ENCODE data around the gene ENHO. TPM values are rescaled to one million over a fixed set of nuclear protein-coding genes. Genes with fewer than 3 reads are reported as not detected.
"Not testable (repeated sequence)": the region's sequence is repeated elsewhere in the genome, so short reads cannot be mapped to it uniquely, and the experiment has no call there.

The ENHO gene
- total RNA-seq, 2 experiments from 2014 or later, result not detected

GRCh38 chr9:34491596-34491995, 31.2 kb downstream of the ENHO start:
- CTCF ChIA-PET, result no interaction called here
- no peak overlapping the region for H3K4me3 Mint-ChIP-seq
- no peaks in the 10 kb centered on the region for H3K9me3 Mint-ChIP-seq
- H3K36me3 Mint-ChIP-seq (ENCODE audit: low read depth), result no peaks in the 10 kb centered on the region
- no peak for DNase-seq
- no peaks in the 10 kb centered on the region for H3K4me1 Mint-ChIP-seq
- H3K27me3 Mint-ChIP-seq, result peaks cover 16% of the 10 kb centered on the region
- POLR2A ChIA-PET, result no interaction called here
- H3K27ac Mint-ChIP-seq, result no peak overlapping the region

DNA sequence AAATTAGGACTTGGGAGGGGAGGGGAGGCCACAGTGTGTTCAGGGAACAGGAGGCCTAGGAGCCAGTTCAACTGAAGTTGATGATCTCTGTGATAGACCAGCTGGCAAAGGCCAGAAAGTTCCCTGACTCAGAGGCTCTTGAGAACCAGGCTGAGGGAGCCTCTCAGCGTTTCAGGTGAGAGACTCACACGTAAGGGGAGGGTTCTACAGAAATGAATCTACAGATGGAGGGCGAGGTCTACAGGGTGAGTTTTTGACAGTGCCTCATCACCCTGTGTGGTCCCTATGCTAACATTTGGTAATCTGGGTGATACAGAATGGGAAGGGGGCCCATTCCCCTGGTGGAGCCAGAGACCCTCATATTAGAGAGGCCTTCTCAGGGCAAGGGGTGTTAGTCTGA, 32.0 kb downstream of the ENHO start:
- ChIA-PET CTCF (interaction anchor here (0.8 to 1.1 kb wide), 2 partner anchors 10 to 87 kb away, joined by 3 to 4 read pairs; no protein-coding TSS in a partner anchor), POLR2A (no interaction called here)
- DNase-seq, result no peak
- Mint-ChIP-seq H3K27me3 (peaks cover 16% of the 10 kb centered on the region), H3K9me3 (no peaks in the 10 kb centered on the region), H3K4me1 (no peaks in the 10 kb centered on the region), H3K4me3 (no peak overlapping the region), H3K36me3 (ENCODE audit: low read depth) (no peaks in the 10 kb centered on the region), H3K27ac (no peak overlapping the region)

DNA sequence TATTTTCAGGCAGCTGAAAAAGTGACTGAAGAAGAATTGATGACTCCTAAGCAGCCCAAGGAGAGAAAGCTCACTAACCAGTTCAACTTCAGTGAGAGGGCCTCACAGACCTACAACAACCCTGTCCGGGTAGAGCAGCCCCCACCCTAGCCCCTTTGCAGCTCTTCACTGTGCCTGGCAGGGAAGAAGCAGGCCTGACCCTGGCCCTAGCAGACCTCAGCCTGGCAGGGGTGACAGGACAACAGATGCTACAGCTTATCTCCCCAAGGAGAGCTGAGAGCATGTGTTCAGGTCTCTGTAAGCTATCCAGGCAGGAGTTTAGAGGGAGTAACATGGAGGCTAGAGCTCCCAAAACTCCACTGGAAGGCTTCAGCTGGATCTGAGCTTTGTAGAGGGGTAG, 32.4 kb downstream of the ENHO start:
- ChIA-PET POLR2A (no interaction called here), CTCF (interaction anchor here (0.8 to 1.1 kb wide), 2 partner anchors 10 to 87 kb away, joined by 3 to 4 read pairs; no protein-coding TSS in a partner anchor)
- no peak overlapping the region for H3K27ac Mint-ChIP-seq
- no peaks in the 10 kb centered on the region for H3K36me3 Mint-ChIP-seq (ENCODE audit: low read depth)
- no peak overlapping the region for H3K4me3 Mint-ChIP-seq
- DNase-seq, result no peak
- no peaks in the 10 kb centered on the region for H3K4me1 Mint-ChIP-seq
- peaks cover 20% of the 10 kb centered on the region for H3K27me3 Mint-ChIP-seq
- H3K9me3 Mint-ChIP-seq, result no peaks in the 10 kb centered on the region

GRCh38 chr9:34486572-34486971, 36.2 kb downstream of the ENHO start:
- CTCF ChIA-PET, result no interaction called here
- Mint-ChIP-seq H3K4me1 (no peaks in the 10 kb centered on the region), H3K27me3 (peaks cover 22% of the 10 kb centered on the region), H3K9me3 (no peaks in the 10 kb centered on the region), H3K27ac (no peak overlapping the region), H3K36me3 (ENCODE audit: low read depth) (no peaks in the 10 kb centered on the region), H3K4me3 (no peak overlapping the region)
- no peak for DNase-seq
- POLR2A ChIA-PET, result no interaction called here

DNA sequence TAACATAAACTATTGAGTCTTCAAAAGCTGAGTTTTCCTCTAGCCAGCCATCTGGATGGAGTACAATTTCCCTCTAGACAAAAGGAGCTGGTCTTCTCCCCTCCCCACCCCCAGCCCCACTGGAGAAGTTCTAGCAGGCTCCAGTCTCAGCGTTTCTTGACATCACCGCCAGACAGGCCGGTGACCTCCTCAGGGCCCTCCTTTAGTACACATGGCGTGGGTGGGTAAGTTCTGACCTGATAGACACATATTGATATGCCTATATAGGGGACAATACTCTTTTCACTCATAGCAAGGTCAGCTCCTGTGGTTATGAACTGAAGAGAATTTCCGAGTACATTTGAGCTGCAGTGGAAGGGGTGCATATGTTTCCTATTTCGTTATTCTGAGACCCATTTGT, 37.0 kb downstream of the ENHO start:
- no peak overlapping the region for H3K27ac Mint-ChIP-seq
- H3K9me3 Mint-ChIP-seq, result no peaks in the 10 kb centered on the region
- POLR2A ChIA-PET, result no interaction called here
- H3K4me3 Mint-ChIP-seq, result no peak overlapping the region
- no peak for DNase-seq
- H3K27me3 Mint-ChIP-seq, result peaks cover 22% of the 10 kb centered on the region
- H3K36me3 Mint-ChIP-seq (ENCODE audit: low read depth), result no peaks in the 10 kb centered on the region
- H3K4me1 Mint-ChIP-seq, result no peaks in the 10 kb centered on the region
- CTCF ChIA-PET, result no interaction called here

GRCh38 chr9:34484678-34485077, 38.1 kb downstream of the ENHO start:
- DNase-seq, result no peak
- no peaks in the 10 kb centered on the region for H3K36me3 Mint-ChIP-seq (ENCODE audit: low read depth)
- CTCF ChIA-PET, result interaction anchor here (0.5 kb wide), 1 partner anchor 27 kb away, joined by 3 read pairs; no protein-coding TSS in a partner anchor
- no peaks in the 10 kb centered on the region for H3K9me3 Mint-ChIP-seq
- POLR2A ChIA-PET, result no interaction called here
- H3K27ac Mint-ChIP-seq, result no peak overlapping the region
- H3K27me3 Mint-ChIP-seq, result peaks cover 22% of the 10 kb centered on the region
- no peaks in the 10 kb centered on the region for H3K4me1 Mint-ChIP-seq
- no peak overlapping the region for H3K4me3 Mint-ChIP-seq

GRCh38 chr9:34482746-34483145, 40.0 kb downstream of the ENHO start:
- peaks cover 11% of the 10 kb centered on the region for H3K27me3 Mint-ChIP-seq
- H3K9me3 Mint-ChIP-seq; DNase-seq; H3K27ac Mint-ChIP-seq; CTCF ChIA-PET; H3K4me3 Mint-ChIP-seq; H3K4me1 Mint-ChIP-seq; POLR2A ChIA-PET; H3K36me3 Mint-ChIP-seq (ENCODE audit: low read depth): not testable (repeated sequence)

GRCh38 chr9:34481620-34482019, 41.2 kb downstream of the ENHO start:
- POLR2A ChIA-PET, DNase-seq, CTCF ChIA-PET: not testable (repeated sequence)

DNA sequence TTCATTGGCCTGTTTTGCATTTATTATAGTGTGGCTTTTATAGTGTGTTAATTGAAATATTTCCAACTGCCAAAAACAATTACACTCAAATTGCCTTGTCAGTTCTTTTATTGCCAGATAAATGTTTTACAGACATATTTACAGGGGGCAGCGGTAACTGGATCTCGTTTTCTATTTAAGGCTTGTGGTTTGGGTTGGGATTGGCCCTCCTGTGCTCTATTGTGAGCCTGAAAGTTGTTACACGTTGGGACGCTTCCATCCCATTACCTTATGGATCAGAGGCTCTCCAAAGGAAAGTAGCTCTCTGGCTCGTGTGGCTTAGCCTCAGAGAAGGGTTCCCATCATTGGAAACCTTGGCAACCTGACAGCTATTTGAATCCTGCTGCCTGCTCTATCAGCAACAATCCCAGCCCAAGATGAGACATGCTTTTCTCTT, 43.3 kb downstream of the ENHO start:
- H3K27me3 Mint-ChIP-seq, result peaks cover 15% of the 10 kb centered on the region
- H3K4me3 Mint-ChIP-seq, result no peak overlapping the region
- ChIA-PET CTCF (interaction anchor here (1.2 to 1.3 kb wide), 2 partner anchors 16 to 27 kb away, joined by 3 to 4 read pairs; no protein-coding TSS in a partner anchor), POLR2A (no interaction called here)
- H3K9me3 Mint-ChIP-seq, result no peaks in the 10 kb centered on the region
- no peaks in the 10 kb centered on the region for H3K36me3 Mint-ChIP-seq (ENCODE audit: low read depth)
- H3K27ac Mint-ChIP-seq, result no peak overlapping the region
- peaks cover 3% of the 10 kb centered on the region for H3K4me1 Mint-ChIP-seq
- no peak for DNase-seq

More at GRCh38 chr9:34481620-34482019, 41.2 kb downstream of the ENHO start:
- not testable (repeated sequence) for H3K36me3 Mint-ChIP-seq (ENCODE audit: low read depth); H3K4me3 Mint-ChIP-seq; H3K4me1 Mint-ChIP-seq; H3K9me3 Mint-ChIP-seq; H3K27ac Mint-ChIP-seq
- peaks cover 13% of the 10 kb centered on the region for H3K27me3 Mint-ChIP-seq

GRCh38 chr9:34477541-34477940, 45.2 kb downstream of the ENHO start:
- CTCF ChIA-PET, result interaction anchor here (1.0 kb wide), 1 partner anchor 11 kb away, joined by 3 read pairs; no protein-coding TSS in a partner anchor

DNA sequence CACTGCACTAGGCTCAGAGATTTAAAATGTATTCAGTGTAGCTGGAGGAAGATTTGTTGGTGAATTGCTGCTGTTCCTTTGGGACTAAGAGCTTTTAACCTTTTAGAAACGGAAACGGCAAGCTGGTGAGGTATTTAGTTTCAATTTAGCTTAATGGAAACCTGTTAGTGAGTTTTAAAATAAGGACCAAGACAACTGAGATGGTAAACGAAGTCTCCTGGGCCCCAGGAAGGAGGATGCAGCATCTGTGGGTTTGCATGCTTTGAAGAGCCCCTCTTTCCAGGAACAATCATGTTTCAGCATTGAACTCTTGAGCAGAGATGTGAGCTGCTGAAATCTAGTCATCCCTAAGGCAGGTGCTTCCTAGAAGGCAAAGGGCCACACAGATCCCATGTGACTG, 47.7 kb downstream of the ENHO start:
- Mint-ChIP-seq H3K27ac (no peak overlapping the region), H3K4me1 (peaks cover 3% of the 10 kb centered on the region), H3K36me3 (ENCODE audit: low read depth) (no peaks in the 10 kb centered on the region), H3K27me3 (peaks cover 20% of the 10 kb centered on the region), H3K4me3 (no peak overlapping the region), H3K9me3 (no peaks in the 10 kb centered on the region)
- ChIA-PET CTCF (interaction anchor here (0.8 kb wide), 1 partner anchor 24 kb away, joined by 3 read pairs; no protein-coding TSS in a partner anchor), POLR2A (no interaction called here)
- no peak for DNase-seq

More at GRCh38 chr9:34477541-34477940, 45.2 kb downstream of the ENHO start:
- Mint-ChIP-seq H3K4me3 (no peak overlapping the region), H3K27ac (no peak overlapping the region), H3K36me3 (ENCODE audit: low read depth) (no peaks in the 10 kb centered on the region), H3K27me3 (peaks cover 15% of the 10 kb centered on the region), H3K9me3 (no peaks in the 10 kb centered on the region), H3K4me1 (peaks cover 3% of the 10 kb centered on the region)
- POLR2A ChIA-PET, result no interaction called here
- DNase-seq, result no peak

Other genes with a start within 250 kb of the ENHO start
- gene KIF24, start 193.7 kb downstream of the ENHO start, total RNA-seq, result 10 to 100 TPM; 11.0 to 12.5 TPM
- 10 to 100 TPM; 17.5 to 19.7 TPM for gene NUDT2, start 193.4 kb downstream of the ENHO start, total RNA-seq
- 1 to 10 TPM; 2.7 to 2.8 TPM for gene MYORG, start 146.1 kb downstream of the ENHO start, total RNA-seq
- gene FAM219A, start 64.4 kb downstream of the ENHO start, total RNA-seq, result 10 to 100 TPM; 11.6 to 12.7 TPM
- not detected for gene DNAI1, start 64.2 kb downstream of the ENHO start, total RNA-seq
- gene CNTFR, start 66.7 kb upstream of the ENHO start, total RNA-seq, result not detected
- gene RPP25L, start 89.1 kb upstream of the ENHO start, total RNA-seq, result 10 to 100 TPM; 22.7 to 26.8 TPM
- gene DCTN3, start 97.5 kb upstream of the ENHO start, total RNA-seq, result 100 to 1,000 TPM; 150 to 153 TPM
- under 1 TPM; 0.46 to 0.69 TPM for gene ARID3C, start 106.1 kb upstream of the ENHO start, total RNA-seq
- 10 to 100 TPM; 57.7 to 62.2 TPM for gene SIGMAR1, start 114.8 kb upstream of the ENHO start, total RNA-seq
- gene GALT, start 123.7 kb upstream of the ENHO start, total RNA-seq, result 100 to 1,000 TPM; 114 to 125 TPM
- gene IL11RA, start 129.2 kb upstream of the ENHO start, total RNA-seq, result 10 to 100 TPM; 66.3 to 68.5 TPM
- not detected for gene CCL27, start 139.7 kb upstream of the ENHO start, total RNA-seq
- gene CCL19, start 168.3 kb upstream of the ENHO start, total RNA-seq, result not detected
- gene CCL21, start 187.1 kb upstream of the ENHO start, total RNA-seq, result not detected